ENCODE results near the gene FSIP1. TPM values are rescaled to one million over a fixed set of nuclear protein-coding genes. Genes with fewer than 3 reads are reported as not detected.

The FSIP1 gene
- total RNA-seq, 1 donor from 2014 or later, result 0.46 TPM

GRCh38 chr15:39623529-39623931, 159.1 kb downstream of the FSIP1 start:
- no peak for DNase-seq (ENCODE audit: low read depth, low spot score)

DNA sequence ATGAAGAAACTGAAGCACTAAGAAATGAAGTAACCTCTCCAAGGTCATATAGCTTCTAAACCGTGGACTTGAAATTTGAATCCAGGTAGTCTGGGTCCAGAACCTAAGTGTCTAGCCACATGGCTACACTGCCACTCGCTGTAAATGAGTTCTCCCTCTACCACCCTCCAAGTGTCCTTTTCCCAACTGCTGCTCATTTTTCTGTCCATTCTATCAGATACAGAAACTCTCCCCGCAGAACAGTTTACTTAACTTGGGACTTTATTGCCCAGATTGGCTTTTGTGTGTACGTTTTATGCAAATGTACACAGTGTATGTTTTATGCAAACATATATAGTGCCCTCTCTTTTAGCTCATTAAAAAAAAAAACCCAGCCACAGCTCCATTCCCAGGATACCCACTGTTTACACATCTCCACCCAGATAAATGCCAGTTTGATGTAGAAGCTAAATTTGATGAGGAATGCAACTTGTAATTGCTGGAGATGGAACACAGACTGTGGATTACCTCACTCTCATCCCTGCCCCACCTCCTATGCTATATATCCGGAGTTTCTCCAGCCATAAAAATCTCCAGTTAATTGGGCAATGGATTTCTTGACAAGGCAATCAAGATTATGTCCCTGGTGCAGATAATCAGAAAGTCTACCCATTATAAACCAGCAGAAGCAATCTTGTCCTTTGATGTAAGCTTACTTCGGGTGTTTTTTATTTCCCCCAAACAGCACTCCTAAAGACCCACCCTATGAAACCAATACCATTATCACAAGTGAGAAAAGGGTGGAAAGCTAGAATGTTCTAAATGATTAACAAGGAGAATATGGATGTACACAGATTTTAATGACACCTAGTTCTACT, 159.8 kb downstream of the FSIP1 start:
- DNase-seq (ENCODE audit: low read depth, low spot score), result no peak

DNA sequence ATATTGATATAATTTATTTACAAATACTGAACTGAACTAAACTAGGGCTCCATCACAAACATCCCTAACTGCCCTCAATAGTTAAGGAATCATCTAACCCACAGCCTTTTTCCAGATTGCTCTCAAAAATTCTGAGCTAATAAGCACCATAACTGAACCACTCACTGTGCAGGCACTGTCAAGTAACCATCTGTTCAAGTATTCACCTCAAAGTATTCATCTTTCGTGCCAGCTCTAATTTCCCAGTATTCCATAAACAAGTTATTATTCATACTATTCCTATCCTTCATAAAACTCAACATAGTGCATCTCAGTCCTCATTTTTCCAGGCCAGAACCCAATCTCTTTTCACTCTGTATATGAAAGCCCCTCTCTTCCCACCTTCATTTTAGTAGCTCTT, 160.7 kb downstream of the FSIP1 start:
- no peak for DNase-seq (ENCODE audit: low read depth, low spot score)

- peak; percentile 44 for DNase-seq (ENCODE audit: low read depth, low spot score)
Observed at GRCh38 chr15:39621210-39621609, 161.4 kb downstream of the FSIP1 start.

GRCh38 chr15:39618063-39618823, 164.4 kb downstream of the FSIP1 start:
- DNase-seq (ENCODE audit: low read depth, low spot score), result no peak

DNA sequence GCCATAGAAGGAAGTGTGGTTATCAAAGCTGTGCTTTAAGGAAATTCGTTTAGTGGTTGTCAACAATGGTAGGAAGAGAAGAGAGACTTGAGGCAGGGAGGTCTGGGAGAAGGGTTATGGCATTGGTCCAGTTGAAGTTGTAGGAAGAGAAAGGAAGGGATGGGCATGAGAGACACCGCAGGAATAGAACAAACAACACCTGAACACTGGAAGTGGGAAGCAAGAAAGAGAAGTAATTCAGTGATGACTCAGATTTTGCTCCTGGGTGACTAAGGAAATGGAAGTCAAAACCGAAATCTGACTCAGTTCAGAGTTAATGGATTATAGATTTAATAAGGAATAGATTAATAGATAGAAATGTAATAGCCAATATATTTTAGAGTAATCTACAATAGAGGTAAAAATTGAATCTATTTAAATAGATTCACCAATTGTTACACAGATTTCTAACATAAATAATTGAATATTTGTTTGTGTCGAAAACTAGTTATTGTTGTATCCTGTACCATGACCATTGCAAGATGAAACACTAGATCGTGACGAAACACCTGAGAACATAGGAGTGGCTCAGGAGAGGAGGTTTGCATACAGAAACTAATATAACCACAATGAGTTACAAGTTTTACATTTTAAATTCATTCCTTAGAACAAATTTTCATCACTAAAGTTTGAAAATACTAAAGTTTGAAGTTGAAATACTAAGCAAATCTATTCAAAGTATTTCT, 165.7 kb downstream of the FSIP1 start:
- no peak for DNase-seq (ENCODE audit: low read depth, low spot score)

- no peak for DNase-seq (ENCODE audit: low read depth, low spot score)
Observed at GRCh38 chr15:39613861-39614260, 168.8 kb downstream of the FSIP1 start.

GRCh38 chr15:39613271-39613670, 169.4 kb downstream of the FSIP1 start:
- DNase-seq (ENCODE audit: low read depth, low spot score), result no peak

GRCh38 chr15:39610665-39611064, 172.0 kb downstream of the FSIP1 start:
- no peak for DNase-seq (ENCODE audit: low read depth, low spot score)

GRCh38 chr15:39609166-39609916, 173.3 kb downstream of the FSIP1 start:
- DNase-seq (ENCODE audit: low read depth, low spot score), result no peak

DNA sequence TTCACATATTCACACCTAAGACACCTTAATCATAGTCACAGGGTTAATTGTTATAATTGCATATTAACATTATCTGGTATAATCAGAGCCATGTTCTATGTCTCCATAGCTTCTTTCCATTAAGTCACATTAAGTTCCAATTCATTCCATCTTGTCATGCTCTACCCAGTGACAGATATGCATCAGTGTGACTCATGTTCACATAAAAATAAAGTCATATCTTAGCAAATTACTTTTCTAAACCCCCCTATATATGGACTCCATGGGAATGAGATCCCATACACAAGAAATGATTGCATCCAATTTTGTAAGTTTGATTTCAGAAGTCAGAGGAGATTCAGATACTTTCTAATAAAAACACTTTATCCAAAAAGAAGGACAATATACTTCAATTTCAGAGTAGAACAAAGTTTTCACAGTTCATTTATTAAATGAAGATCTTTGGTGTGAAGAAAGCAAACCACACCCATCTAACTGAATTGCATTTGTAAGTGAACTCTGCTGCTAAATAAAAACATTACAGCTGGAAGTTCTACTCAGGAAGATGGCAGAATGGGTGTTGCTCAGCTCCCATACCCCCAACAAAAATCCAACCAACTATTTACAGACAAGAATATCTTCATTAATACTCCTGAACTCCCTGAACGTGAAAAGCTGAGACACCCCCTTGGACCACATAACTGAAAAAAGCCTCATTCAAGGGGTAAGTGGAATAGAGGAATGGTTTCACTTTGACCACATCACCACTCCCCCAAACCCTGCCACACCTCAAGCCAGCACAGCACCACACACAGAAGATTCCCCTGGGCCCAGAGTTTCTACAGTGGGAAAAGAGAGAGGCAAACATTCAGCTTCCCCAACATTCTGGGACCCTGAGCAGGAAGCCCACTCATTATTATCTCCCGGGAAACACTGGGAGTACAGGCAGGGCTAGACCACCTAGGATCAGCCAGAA, 174.2 kb downstream of the FSIP1 start:
- no peak for DNase-seq (ENCODE audit: low read depth, low spot score)

DNA sequence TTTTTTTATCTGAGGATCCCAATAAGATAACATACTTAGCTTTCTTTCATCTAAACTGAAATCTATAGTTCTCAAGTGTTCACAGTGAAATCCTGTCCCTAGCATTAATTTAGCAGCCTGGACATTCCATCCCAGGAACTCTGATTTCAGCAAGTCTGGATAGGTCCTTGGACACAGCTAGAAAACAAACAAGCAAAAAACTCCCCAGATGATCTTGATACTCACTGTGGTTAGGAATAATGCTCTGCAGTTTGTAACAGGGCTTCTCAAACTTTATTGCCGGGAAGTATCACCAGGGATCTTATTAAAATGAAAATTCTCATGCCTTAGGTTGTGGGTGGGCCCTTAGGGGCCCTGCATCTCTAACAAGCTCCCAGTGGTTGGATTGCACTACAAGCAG, 177.5 kb downstream of the FSIP1 start:
- DNase-seq (ENCODE audit: low read depth, low spot score), result no peak

GRCh38 chr15:39602143-39602542, 180.5 kb downstream of the FSIP1 start:
- DNase-seq (ENCODE audit: low read depth, low spot score), result no peak

- DNase-seq (ENCODE audit: low read depth, low spot score), result peak; percentile 19
Observed at GRCh38 chr15:39599871-39600270, 182.8 kb downstream of the FSIP1 start.

- DNase-seq (ENCODE audit: low read depth, low spot score), result peak; percentile 66
Observed at GRCh38 chr15:39598958-39599845, 183.4 kb downstream of the FSIP1 start.

- peak; percentile 80 for DNase-seq (ENCODE audit: low read depth, low spot score)
Observed at GRCh38 chr15:39598186-39598850, 184.3 kb downstream of the FSIP1 start.

GRCh38 chr15:39597751-39598185, 184.9 kb downstream of the FSIP1 start:
- peak; percentile 89 for DNase-seq (ENCODE audit: low read depth, low spot score)

- DNase-seq (ENCODE audit: low read depth, low spot score), result no peak
Observed at GRCh38 chr15:39597336-39597735, 185.3 kb downstream of the FSIP1 start.

All from pulmonary artery endothelial cell (primary cell).